Mucosa of gallbladder (tissue), 1 donor: ENCODE data around the gene GRAMD1B. TPM values are rescaled to one million over a fixed set of nuclear protein-coding genes. Genes with fewer than 3 reads are reported as not detected.
"Not testable (repeated sequence)": the region's sequence is repeated elsewhere in the genome, so short reads cannot be mapped to it uniquely, and the experiment has no call there.

Experiments used
- DNase-seq: peaks from one replicate; pipeline ENCODE4 v3.0.0-alpha.2; 2020; ENCODE audit warnings: low spot score
- total RNA-seq: library from RNA; stranded (reverse); gene quantifications from one replicate; pipeline ENCODE4 v1.2.1, GENCODE V29; 2021
- donor health status: DM: no; HTN: no; CAD: no.

Gene GRAMD1B
- total RNA-seq, 1 donor from 2014 or later = 118 TPM

DNA sequence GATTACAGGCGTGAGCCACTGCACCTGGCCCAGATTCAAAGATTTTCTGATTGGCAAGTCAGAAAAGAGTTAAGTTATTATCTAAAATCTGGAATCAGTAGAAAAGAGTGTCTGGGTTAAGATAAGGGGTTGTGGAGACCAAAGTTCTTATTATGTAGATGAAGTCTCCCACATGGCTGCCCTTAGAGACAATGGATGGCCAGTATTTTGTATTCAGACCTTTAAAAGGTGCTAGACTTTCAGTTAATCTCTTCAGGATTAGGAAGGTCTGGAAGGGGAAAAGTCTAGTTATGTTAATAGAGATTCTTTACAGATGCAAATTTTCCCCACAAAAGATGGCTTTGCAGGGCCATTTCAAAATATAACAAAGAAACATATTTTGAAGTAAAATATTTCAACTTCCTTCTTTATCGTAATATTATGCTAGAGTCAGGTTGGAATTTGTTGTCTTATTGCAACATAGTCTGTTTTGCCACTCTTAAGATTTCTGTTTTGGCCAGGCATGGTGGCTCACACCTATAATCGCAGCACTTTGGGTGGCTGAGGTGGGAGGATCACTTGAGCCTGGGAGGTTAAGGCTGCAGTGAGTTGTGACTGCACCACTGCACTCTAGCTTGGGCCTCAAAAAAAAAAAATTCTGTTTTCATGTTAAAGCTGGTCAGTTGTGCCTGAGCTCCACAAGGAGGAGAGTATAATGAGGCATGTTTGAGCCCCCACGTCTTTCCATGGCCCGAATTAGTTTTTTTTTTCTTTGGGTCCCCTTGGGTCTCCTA lies 14.0 kb downstream of the GRAMD1B start:
- no peak for DNase-seq

DNA sequence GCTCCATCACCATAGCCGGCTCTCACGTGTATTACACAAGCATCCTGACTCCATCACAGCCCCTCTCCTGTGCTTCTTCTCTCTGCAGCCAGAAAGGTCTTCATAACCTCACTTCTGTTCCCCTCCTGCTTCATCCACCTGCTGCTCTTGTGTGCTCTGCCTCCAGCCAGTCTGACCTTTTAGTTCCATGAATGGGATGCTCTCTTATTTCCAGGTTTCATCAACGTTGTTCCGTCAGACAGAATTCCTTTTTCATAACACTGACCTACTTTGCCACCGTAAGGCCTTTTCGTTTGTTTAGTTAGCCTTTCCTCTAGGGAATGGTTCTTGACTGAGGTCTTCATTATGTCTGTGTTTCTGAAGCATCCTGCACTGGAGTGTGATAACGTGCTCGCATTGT lies 18.8 kb downstream of the GRAMD1B start:
- no peak for DNase-seq

DNA sequence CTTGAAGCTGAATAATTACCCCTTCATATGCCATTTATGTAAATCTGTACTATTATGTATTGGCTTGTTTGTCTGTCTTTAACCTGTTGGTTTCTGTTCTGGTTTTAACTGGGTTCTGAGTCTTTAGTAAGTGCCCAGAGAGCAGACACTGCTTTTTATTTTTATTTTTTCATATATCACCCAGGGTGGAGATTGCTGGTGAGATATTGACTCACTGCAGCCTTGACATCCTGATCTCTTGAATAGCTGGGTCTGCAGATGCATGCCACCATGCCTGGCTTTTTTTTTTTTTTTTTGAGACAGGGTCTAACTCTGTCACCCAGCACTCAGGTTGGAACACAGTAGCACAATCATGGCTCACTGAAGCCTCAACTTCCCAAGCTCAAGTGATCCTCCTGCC lies 19.4 kb downstream of the GRAMD1B start:
- no peak for DNase-seq

DNA sequence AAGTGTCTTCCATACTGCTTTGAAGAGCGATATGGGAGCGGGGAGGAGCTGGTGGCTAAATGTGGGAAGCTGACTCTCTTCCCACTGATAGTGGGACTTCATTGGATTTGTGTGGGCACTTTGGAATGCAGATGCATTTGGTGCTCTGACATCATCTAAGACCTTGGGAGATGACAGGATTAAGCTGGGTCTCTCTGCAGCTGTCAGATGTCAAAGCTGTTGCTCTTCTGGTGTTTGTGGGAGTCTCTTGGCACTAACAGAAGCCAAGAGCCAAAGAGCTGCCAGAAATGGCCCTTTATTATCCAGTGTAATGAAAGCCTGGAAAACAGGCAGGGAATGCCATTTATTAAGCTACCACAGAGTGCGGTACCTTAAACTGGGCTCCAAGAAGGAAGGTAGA lies 20.6 kb downstream of the GRAMD1B start:
- DNase-seq = no peak

DNA sequence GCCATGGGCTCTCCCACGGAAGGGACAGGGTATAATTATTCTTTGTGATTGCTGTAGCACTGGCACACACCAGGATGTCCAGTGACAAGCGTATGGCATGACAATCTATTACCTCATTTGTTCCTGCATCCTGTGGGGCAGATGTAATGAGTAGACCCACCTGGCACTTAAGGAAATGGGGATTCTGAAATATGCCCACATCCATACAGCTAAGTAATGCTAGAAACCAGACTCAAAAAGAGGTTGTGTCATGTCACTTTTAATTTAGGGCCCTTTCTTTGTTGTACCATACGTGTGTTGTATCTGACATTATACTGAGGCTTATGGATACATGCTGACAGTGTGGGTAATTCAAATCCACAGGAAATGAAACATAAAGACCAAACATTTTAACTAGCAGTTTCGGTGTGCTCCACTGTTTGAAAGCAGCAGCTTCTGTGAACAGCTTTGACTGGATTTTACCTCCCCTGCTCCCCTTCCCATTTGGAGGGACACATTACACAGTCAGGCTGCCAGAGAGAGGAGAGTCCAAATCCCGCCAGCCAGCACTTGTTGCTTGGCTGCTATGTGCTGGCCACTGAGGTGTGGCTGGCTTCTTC lies 21.2 kb downstream of the GRAMD1B start:
- no peak for DNase-seq

DNA sequence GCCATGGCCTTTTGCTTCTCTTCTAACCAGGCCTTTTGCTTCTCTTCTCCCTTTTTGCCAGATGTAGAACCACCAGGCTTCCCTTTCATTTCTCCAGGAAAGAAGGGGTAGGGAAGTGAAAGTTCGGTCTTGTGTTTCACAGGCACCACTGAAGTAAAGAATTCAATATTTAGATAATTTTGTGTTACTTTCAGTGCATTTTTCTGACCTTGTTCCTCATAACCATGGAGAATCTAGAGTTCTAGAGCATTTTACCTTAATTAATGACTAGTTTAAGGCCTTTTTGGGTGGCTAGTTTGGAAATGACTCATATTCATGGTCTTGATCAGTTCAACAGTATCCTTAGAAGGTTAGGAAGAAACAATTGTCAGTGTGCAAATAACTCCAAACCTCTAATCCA lies 22.7 kb downstream of the GRAMD1B start:
- DNase-seq = no peak

DNA sequence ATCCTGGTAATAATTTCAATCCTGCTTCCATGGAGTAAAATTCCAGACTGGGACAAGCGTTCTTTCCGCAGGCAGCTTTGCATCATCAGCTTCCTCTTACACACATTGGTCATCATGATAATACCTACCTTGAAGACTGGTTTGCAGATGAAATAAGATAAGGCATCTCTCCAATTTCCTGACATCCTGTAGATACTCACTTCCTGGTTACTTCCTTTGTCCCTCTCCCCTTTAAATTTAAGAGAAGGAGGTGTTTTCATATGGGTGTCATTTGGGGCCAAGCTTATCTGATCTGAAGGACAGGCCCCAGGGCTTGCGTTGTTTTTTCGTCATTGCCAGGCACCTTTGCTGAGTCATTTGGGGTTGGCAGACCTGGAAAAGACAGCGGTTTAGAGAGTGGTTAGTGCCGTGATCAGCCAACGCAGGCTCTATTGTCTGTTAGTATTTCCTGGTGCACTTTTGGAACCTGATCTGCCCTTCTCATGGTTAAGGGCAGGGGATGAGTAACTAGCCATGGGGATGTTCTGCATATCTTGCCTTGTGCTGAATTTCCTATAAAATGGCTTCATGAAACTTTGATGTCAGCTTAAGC lies 24.1 kb downstream of the GRAMD1B start:
- peak; percentile 24 for DNase-seq

DNA sequence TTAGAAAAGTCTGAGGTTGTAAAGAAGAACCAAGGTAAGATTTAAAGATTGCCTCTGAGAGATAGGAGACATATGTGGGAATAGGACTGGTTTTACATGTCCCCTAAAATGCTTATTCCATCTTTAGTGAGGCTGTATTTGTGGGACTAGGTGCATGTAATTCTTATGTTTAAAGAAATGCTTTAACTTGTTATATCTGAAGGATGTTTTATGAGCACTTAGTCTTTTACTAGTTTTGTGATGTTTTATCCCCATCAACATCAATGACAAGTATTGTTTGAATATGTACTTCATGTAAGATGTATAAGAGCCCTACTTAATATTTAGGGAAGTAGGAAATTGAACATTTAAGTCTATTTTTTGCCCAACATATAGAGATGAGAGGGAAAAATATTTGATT lies 24.7 kb downstream of the GRAMD1B start:
- DNase-seq = no peak

DNA sequence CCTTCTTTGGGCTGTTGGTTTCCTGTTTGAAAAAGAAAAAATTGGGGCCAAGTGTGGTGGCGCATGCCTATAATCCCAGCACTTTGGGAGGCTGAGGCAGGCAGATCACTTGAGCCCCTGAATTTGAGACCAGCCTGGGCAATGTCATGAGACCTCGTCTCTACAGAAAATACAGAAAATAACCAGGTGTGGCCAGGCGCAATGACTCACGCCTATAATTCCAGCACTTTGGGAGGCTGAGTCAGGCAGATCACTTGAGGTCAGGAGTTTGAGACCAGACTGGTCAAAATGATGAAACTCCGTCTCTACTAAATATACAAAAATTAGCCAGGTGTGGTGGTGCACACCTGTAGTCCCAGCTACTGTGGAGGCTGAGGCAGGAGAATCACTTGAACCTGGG lies 26.4 kb downstream of the GRAMD1B start:
- DNase-seq = not testable (repeated sequence)

DNA sequence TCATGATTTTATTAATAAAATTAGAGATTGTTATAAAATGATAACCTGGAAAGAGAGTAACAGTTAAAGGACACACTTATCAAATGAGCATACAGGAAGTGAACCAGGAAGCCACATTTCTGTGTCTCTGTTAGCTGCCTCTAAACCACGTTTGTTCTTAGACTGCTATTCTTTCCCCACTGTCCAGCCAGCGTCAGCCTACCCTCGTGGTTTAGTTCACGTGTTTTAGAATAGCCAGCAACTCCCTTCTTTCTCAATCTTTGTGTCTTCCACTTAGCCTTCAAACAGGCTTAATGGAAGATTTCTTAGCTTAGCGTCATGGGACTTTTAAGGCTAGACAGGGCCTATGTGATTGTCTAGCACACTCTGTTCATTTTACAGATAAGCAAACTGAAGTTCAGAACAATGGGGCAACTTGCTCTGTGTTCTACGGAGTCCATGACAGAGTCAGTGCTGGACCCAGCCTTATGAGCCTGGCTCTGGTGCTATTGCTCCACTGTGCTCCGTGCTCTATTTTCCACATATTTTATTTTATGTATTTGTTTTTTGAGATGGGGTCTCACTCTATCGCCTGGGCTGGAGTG lies 27.2 kb downstream of the GRAMD1B start:
- DNase-seq = no peak

DNA sequence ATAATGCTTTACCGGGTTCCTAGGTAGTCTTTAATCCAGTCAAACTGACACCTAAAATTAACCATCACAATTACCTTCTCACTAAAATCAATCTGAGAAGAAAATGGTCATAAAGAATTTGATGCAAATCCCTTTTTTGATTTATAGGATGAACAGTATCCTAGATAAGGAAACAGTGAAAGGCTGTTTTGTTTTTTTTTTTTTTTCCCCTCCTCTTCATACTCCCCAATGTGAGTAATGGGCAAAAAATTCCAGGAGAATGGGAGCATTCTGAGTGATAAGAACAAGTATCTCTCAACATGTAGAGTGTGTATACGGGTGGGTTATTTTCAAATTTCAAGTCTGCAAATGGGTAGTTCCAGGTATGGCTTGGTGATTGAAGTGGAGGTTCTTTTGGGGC lies 28.4 kb downstream of the GRAMD1B start:
- no peak for DNase-seq

DNA sequence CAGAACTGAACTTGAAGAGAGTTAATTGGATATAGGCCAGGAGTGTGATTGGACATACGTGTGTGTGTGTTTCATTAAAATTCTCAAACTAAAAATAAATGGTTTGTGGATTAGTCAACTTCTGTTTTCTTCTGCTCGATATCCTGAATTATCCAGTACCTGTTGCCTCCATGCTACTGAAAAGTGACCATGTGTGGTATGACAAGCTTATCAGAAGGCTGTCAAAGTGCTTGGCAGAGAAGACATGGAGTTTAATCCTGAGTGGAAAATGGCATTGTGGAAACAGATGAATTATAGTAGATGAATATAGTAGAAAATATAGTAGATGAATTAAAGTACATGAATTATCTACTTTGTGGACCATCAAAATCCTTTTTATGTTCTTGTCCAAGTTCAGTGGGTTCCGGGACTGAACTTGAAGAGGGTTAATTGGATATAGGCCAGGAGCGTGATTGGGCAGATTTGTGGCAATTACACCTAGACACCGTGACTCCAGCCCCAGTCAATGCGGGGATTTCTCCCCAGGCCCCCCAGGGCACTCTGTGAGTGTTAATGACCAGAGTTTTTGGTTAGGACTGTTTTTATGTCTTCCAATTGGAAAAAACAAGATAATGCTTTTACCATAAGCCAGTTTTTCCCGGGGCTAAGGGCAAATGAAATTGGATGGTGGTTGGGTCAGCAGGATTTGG lies 30.1 kb downstream of the GRAMD1B start:
- no peak for DNase-seq

DNA sequence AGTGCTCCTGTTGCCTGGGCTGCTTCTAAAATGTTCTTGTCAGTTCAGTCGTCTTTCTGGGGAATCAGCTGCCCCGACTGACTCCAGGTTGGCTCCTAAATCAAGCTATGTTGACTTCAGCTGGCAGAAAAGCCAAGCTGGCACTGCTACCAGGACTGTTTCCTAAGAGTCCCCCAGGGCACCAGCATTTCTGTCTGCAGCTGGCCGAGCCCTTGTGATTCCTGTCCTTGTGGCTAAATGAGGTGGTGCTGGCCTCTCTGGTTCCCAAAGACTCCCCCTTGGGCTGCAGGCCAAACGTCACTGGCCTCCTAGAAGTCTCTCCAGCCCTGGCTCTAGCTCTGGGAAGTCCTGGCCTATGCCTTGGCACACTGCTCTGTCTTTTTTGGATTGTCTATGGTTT lies 31.1 kb downstream of the GRAMD1B start:
- no peak for DNase-seq

DNA sequence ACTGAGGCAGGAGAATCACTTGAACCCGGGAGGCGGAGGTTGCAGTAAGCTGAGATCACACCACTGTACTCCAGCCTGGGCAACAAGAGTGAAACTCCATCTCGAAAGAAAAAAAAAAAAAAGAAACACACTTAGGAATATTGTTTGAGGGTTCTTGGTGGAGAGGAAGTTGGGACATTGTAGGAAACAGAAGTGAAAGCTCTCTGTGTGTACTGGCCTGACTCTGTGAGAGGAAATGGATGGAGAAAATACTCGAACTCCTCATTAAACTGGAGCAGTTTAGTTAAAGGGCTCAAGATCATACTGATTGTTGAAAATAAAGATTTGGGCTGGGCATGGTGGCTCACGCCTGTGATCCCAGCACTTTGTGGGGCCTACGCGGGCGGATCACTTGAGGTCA lies 35.6 kb downstream of the GRAMD1B start:
- DNase-seq = not testable (repeated sequence)

DNA sequence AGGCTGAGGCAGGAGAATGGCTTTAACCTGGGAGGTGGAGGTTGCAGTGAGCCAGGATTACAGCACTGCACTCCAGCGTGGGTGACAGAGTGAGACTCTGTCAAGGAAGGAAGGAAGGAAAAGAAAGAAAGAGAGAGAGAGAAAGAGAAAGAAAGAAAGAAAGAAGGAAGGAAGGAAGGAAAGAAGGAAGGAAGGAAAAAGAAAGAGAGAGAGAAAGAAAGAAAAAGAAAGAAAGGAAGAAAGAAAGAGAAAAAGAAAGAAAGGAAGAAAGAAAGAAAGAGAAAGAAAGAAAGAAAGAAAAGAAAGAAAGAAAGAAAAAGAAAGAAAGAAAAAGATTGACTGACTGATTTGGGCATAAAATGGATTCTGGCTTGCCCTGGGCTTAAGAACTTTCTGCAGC lies 36.1 kb downstream of the GRAMD1B start:
- not testable (repeated sequence) for DNase-seq

DNA sequence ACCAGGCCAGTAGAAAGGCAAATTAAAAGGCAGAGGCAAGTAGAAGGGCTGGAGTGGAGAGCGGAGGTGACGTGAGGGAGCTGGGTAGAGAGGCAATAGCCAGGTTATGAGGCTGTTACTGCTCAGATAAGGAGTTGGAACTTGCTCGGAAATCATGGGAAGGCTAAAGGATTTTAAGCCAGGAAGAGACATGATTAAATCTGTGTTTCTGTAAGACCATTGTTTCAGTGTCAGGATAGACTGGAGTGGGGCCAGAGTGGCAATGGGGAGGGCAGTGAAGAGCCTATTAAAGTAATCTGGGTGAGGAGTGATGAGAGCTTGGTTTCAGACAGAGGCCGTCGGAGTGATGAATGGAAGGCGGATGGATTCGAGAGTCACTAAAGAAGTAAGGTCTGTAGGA lies 39.0 kb downstream of the GRAMD1B start:
- DNase-seq = no peak

DNA sequence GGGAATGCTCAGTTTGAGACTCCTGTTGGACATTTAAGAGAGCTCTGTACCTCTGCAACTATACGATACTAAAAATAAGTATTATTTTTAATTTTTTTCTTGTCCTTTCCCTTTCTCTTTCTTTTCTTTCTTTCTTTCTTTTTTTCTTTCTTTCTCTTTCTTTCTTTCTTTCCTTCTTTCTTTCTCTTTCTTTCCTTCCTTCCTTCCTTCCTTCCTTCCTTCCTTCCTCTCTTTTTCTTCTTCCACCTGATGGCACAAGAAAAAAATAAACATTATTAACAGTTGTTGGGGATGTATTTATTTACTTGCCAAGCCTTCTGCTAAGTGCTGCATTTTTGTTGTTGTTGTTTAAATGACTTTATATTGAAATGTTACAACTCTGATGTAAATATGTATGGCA lies 39.5 kb downstream of the GRAMD1B start:
- no peak for DNase-seq

DNA sequence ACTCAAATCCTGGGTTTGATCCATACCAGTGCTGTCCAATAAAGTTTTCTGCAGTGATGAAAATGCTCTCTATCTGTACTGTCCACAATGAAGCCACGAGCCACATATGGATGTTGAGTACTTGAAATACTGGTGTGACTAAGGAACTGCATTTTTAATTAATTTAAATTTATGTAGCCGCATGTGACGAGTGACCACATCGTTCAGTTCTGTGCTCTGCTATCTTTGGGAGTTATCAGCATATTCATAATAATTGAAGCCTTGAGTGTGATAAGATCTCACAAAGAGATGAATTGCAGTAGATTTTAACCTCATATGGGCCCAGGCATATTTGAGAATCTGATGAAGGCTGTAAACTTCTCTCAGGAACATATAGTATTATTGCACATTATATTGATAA lies 40.8 kb downstream of the GRAMD1B start:
- no peak for DNase-seq

DNA sequence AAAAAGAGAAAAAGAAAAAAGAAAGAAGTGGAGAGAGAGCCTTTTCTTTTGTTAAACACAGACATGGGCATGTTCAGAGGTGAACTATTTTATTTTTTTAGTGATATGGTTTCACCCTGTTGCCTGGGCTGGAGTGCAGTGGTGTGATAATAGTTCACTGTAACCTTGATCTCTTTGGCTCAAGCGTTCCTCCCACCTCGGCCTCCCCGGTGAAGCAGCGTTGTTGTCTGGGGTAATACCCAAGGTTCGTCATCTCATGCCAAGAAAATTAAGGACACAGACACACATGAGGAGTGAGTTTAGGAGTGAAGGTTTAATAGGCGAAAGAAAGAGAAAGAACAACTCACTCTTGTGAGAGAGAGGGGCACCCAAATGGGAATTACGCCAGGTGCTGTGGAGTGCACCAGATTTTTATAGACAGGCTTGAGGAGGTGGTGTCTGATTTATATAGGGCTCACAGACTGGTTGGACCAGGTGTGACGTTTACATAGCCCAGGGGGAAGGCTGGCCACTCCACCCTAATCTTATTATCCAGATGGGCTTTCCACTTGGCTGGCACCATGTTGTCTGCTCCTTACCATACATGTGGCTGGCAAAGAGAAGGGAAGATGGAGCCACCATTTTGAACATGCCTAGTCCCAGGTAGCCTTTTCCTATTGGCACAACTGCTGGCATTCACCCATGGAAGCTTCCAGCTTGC lies 42.3 kb downstream of the GRAMD1B start:
- no peak for DNase-seq

DNA sequence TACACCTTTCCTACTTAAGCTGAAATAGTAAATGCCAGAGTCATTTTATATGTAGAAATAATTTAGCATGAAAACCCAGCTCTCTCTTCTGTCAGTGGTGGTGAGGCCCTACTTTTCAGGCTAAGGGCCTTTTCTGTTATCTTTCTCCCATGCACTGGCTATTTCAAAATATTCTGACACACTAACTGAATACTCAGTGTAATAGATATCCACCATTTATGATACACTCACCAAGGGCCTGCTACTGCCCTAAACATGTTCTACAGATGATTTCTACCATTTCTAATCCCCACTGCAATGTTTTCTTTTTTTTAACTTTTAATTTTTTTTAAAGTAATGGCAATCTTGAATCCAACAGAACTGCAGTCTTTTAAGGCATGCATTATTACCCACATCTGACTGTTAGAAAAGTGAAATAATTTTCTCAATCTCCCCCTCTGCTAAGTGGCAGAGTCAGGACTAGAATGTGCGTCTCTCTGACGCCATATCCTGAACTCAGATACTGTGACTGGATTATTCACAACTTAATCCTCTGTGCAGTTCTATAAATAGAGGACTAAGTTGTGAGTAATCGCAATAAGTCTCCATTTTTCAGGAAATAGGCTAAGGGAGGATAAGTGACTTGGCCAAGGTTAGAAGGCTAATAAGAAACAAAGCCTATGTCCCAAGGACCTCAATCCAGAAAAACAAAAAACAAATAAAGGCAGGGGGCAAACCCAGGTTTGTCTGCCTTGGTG lies 44.0 kb downstream of the GRAMD1B start:
- no peak for DNase-seq

DNA sequence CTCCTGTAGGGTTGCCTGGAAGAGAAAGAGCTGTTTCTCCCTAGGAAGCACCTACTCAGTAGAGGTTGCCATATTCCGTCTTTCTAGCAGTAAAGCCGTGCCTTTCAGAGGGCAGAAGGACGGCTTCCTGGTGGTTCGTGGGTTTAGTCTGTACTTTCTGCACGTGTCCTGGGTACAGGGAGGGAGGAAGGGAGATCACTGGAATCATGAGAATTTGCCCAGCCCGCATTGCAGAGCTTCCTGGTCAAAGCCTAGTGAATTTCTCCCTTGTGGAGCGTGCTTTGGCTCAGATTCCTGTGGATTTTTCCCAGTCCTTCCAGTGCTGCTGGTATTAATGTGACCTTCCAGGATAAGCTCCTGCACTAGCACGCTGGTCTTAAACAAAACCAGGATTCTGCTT lies 44.9 kb downstream of the GRAMD1B start:
- DNase-seq = peak; percentile 26
